Measurements from ENCODE around the gene COL23A1.

Gene COL23A1

DNA sequence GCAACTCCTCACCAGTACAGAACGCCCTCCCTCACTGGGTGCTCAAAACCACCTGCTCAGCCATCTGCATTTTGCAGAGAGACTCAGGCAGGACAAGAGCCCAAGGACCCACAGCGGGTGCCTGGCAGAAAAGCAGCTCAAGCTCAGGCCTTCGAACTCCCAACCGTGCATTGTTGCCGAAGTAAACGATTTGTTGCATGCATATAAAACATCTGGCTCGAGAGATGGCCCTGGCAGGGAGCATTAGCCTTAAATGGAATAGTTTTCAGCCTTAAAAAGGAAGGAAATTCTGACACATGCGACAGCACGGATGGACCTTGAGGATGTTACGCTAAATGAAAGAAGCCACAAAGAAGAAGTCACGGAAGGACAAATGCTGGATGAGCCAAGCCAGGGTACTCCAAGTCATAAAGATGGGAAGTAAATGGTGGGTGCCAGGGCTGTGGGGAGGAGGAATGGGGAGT is 197.2 kb downstream of the COL23A1 start:
- DNase-seq (ENCODE audit: low spot score): no peak

DNA sequence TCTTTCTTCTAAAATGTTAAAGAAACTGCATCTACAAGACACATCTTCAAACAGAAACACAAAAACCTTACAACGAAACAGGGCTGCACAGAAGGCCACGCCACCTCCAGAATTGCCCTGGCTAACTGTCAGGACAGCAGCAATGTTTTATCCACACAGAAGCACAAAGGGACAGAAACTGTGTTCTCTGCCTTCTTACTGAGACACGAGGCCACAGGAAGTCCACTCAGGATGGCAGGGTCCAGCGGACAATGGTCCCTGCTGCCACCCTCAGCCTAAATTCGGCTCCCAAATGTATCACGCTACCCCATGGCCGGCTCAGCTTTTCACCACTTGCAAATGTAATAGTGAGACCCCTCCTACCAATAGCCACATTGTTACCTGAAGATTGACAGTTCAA is 197.8 kb downstream of the COL23A1 start:
- no peak for DNase-seq (ENCODE audit: low spot score)

DNA sequence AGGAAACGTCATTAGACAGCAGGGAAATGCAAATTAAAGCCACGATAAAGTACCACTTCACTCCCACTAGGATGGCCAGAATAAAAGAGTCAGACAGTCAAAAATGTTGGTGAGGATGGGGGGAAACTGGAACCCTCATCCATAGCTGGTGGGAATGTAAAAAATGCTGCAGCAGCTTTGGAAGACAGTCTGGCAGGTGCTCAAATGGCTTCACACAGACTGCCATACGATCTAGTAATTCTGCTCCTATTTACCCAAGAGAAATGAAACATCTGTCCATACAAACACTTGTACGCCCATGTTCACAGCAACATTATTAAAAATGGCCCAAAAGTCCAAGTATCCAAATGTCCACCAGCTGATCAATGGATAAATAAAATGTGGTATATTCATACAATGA is 198.7 kb downstream of the COL23A1 start:
- DNase-seq (ENCODE audit: low spot score): no peak

DNA sequence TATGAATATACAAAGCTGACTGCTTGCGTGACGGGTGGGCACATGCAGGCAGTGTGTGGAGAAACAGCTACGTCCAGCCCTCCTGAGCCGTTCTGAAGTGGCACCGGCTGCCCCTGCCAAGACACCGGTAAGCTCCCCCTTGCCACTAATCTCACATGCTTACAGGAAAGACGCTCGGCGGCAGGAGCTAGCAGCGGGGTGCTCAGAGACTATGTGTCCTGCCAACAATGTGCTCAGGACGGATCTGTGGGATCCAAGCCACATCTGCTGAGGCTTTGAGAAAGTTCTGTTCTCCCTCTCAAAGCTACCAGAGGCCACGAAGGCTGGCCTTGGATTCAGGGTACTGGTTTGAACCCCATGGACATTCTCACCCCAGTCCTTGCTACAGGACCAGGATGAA is 200.4 kb downstream of the COL23A1 start:
- DNase-seq (ENCODE audit: low spot score): no peak

DNA sequence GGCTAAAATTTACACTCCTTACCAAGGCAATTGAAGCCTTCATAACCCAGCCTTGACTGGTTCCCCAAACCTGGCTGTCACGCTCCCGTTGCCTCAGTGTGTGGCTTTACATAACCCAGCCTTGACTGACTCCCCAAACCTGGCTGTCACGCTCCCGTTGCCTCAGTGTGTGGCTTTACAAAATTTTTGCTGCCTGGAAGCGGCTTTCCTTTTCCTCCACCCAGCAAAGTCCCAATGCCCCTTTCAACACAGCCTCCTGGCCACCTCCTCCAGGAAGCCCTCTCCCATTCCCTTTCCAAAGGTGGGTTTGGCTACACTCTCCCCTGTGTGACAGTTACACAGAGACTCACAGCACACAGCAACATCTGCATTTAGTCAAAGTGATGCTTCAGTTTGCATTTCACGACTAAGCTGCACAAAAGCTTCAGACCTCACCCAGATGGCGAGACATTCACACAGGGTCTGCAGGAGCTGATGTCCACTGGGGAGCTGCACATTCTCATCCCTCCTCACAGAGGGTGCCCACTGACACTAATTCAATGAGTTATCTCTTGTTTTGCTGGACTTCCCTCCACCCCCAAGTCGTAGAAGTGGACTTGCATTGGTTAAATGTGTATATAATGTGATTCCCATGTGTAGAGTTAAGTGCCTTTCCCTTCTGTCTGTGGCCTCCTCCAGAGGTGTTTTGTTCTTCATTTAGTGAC is 201.0 kb downstream of the COL23A1 start:
- no peak for DNase-seq (ENCODE audit: low spot score)

DNA sequence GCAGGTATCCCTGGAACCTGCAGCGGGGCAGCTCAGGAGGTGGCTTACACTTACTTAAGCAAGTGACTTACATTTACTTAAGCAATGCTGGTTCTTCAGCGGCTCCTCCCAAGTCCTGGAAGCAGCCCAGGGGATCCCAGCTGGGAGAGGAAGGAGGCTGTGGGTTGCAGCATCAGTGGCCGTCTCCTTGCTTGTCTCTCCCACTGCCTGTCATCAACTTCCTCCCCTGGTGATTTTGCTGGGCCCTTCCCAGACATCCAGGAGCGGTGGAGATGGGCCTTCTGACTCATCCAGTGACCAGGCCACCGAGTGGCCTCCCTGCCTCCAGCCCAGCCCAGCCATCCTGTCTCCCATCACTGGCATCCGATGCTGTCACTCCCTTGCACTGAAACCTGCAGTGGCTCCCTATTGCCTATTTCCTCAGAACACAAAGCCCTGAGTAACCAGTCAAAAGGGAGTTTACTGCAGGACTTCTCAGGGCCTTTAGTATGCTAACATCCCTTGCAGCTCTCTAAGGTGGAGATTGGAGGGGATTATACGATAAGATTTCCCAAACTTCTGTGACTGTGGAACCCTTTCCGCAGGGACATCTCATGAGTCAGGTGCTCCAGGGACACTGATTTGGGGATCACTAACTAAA is 201.7 kb downstream of the COL23A1 start:
- DNase-seq (ENCODE audit: low spot score): peak; percentile 94

DNA sequence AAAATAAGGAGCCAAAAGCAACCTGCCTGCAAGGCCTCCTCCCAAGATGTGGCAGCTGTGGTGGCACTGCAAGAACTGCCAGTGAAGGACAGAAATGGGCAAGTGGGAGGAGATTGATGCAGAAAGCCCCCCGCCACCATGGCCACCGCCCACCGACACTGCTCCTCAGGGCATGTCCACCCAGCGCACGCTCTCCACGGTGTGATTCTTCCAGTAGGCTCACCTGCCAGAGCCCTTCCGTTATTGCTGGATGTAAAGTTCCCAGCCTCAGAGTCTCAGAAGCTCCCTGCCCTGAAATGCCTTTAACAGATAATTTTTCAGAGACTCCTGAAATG is 202.4 kb downstream of the COL23A1 start:
- DNase-seq (ENCODE audit: low spot score): no peak

DNA sequence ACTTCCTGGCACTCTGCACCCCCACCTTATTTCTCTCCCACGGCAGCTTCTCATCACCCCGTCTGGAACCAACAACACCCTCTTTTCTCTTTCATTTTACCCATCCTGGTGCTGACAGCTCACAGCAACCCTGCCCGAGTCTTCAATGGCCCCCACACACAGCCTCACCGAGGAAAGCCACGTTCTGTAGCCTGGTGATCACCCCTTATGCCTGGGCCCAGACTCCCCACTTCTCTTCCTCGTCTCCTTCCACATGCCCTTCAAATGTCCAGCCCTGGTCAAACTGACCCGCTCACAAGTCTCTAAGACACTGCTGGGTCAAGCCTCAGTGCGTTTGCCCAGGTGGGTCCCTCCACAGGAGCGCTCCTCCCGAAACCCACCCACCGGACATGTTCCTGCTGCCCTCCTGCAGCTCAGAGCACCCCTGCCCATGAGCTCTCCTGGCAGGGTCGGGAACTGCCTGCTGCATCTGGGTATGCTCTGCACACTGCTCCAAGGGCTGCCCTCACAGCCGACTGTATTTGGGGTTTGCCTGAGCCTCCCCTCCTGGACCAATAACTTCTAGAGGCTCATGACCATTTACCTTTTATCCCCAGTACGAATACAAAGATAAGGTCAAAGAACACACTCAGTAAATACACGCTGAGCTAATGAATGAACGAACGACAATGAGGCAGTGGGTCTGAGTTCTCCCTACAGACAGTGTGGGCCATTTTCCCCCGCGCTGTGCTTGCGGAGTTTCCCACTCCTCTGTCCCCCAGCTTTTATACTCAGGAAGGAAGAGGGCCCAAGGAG is 202.9 kb downstream of the COL23A1 start:
- DNase-seq (ENCODE audit: low spot score): no peak

DNA sequence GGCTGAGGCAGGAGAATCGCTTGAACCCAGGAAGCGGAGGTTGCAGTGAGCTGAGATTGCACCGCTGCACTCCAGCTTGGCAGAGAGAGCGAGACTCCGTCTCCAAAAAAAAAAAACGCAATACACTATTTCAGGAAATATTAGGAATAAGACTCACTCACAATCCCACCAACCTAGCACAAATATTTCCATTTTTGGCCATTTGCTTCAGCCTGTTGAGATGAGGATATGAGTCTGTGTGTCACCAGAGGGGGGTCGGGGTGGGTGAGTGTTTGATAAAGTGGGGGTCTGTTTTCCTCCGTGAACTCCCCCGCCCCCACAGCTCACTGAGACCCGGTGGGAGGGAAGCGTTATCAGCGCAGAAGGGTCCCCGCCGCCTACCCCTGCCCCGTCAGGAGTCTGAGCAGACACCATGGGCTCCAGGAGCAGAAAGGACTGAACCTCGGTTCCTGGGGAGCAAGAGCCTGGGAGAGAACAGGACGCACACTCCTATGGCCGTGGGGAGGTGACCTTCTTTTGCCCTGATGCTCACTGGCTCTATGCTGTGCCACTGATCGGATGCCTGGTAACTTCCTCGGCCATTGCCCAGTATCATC is 203.8 kb downstream of the COL23A1 start:
- no peak for DNase-seq (ENCODE audit: low spot score)

DNA sequence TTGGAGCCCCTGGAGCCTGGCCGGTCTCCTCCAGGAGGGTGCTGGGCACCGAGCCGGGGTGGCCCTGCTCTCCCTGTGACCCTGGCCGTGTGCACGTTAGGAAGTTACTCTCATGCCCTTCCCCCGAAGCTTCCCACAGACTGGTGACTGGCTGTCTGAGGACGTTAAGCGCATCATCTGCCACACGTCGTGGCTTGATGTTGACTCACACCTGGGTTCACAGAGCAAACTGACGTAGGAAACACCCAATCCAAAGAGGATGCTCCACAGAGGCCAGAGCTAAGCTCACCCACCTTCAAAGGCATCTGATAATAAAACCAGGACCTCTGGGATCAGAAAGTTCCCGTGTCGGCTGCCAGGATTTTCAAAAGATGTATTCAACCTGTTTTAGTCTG is 204.7 kb downstream of the COL23A1 start:
- peak; percentile 49 for DNase-seq (ENCODE audit: low spot score)

DNA sequence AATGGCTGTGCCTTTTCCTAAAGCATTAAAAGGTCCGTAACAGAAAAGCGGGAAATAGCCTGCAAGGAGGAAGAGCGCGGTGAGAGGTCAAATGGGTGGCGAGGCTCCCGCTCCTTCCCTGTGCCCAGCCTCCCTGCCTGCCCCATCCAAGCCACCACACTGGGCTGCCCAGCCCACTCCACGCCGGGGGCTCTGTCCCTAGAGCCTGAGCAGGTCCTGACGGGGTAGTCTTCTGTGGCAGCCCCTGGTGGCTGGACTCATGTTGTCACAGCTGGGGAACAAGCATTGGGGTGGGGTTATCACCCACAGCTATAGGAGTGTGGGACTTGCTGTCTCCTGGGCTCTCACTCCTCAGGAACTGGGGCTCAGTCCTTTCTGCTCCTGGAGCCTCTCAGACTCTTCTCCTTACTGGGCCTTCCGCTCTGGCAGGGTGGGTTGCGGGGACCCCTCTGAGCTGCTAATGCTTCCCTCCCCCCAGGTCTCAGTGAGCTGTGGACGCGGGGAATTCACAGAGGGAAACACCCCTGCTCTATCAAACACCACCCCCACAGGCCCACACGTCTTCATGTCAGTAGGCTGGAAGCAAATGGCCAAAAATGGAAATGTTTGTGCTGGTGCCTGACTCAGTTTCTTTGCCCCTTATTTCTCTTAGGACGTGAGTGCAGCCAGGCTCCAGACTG is 205.2 kb downstream of the COL23A1 start:
- no peak for DNase-seq (ENCODE audit: low spot score)

DNA sequence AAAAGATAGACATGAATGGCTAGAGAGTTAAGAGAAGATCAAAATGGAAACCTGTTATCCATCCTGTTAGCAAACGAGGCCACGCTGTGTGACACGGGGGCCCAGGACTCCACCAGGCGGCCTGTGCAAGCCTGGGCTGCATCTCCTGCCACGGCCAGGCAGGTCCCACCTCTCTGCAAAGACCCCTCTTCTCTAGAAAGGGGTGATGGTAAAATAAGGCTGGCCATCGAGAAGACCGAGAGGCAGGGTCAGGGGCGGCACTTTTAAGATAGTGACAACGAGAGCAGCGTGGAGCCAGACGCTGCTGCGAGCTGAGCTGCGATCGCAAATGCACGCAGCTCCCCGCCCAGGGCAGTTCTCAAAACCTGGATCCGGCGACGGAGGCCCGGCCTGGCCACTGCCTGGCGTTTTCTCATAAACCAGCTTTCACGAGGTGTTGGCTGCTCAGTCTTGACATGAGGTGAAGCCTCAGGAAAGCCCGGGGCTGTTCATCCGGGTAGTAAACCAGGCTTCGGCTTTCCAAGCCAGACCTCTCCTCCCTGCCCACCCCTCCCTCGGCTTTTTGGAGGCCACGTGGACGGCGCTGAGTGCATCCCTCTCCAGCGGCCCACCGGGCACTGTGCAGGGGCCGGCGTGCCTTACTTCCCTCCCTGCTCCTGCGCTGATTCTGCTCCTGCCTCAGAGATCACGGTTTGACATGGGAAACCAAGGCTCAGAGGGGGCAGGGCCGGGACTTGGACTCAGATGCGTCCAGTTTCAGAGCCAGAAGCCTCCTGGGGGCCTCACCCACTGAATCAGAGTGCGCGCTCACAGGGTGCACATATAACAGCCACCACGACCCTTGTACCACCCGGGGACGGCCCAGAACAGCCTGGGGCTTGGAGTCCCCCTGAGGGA is 206.0 kb downstream of the COL23A1 start:
- no peak for DNase-seq (ENCODE audit: low spot score)

DNA sequence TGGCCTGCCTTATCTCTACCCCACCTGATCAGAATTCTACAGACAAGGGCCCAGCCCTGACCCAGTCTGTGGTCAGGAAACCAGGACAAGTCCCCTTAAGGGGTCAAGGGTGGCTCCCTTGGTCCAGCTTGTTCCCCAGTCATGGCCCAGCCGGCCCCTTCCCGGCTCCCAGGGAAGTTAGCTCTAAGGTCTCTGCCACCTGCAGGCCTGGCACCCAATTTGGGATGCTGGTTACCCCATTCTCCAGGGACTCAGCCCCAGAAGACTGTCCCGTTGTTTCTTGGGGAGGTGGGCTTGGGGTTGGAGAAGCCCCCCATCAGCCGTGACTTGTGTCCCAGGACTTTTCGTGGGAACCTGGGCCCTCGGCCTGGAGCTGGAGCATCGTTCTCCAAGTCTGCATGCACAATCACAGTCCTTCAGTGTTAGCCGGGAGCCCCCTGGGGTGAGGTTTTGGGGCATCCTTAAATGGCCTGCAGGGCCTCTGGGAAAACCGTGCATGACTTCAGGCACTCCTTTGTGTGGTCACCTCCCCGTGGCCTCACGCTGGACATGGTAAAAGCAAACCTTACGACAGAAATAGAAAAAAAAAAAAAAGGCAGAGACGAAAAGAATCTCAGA is 206.8 kb downstream of the COL23A1 start:
- no peak for DNase-seq (ENCODE audit: low spot score)

DNA sequence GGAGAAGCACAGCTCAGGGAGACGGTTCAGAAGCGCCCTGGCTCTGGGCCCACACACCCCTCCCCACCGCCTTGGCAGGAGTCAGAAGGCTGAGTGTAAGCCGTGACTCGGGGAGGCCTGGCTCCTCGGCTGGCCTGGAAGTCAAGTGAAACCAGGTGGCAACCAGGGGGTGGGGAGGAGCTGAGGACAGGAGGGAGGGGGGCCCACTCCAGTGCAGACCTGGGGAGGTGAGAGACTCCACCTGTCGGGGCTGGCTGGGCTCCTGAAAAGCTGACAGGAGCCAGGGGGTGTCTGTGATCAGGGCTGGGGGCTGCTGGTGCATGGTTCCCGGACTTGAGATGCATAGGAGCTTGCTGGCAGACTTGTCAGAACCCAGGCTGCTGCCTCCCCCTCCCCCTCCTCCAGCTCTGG is 207.4 kb downstream of the COL23A1 start:
- DNase-seq (ENCODE audit: low spot score): no peak

DNA sequence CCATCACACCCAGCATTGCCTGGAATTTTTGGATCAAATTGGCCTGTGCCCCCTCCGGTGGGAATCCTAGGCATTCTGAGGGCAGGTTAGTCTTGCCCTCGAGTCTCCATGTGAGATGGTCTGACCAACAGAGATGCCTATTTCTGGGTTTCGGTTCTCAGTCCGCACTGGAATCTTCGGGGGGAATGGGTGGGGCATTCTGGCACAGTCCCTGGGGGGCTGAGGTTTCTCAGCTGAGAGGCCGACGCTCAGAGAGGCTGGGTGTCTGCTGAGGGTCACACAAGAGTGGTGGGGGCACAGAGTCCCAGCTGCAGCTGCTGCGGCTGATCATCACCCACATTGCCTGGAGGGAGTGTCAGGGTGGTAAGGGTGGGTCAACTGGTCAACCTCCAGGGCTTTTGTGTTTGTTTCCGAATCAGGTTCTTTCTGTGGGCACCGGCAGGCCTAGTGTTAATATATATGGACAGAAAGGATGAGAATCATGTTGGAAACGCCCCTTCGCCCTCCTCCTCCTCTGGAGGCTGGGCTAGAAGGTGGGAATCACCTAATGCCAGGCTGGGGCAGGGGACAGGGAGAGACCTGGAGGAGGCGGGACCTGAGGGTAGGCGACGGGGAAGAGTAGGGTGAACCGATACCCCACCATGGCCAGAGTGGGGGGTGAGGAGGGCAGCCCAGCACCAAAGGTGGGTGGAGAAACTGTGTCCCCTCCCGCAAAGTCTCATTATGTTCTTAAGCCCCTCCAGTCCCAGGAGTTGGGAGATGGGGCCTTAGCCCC is 208.1 kb downstream of the COL23A1 start:
- DNase-seq (ENCODE audit: low spot score): no peak

DNA sequence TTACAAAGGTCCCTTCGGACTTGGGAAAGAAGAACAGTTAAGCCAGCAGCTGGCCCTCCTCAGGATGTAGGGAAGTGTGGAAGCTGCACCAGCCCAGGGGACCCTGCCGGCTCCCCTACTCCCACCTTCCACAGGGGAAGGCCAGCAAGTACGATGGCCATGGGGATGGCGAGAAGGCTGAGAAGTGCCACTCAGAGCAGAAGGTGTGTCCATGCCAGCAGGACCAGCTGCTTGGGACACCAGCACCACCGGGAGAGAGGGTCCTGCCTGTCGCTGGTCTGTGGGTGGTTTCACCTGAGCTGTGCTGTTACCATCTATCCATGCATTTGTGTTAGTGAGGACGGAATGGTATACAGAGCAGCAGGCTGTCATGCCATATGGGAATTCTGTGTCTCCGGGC is 209.0 kb downstream of the COL23A1 start:
- DNase-seq (ENCODE audit: low spot score): no peak

DNA sequence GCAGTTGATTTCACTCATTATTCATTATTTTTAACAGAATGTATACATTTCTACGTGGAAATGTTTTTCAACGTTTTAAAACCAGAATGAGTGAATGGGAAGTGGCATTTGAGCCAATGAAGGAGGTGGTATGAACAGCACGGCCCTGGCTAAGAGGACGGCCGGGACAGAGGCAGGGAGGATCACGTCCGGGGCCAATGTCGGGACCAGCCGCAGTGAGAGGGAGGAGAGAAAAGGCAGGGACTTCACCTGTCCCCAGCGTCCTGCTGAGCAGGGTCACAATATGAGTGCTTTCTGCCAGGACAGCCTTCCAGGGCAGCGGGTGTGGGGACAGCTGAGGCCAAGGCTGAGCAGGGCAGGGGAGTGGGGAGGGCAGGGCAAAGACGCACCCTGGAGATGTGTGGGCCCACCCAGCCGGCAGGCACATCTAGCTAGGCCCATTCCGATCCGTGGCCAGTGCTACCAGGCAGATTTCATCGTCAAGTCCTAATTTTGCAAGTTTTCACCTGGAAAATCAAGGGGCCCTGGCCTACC is 209.6 kb downstream of the COL23A1 start:
- DNase-seq (ENCODE audit: low spot score): no peak

DNA sequence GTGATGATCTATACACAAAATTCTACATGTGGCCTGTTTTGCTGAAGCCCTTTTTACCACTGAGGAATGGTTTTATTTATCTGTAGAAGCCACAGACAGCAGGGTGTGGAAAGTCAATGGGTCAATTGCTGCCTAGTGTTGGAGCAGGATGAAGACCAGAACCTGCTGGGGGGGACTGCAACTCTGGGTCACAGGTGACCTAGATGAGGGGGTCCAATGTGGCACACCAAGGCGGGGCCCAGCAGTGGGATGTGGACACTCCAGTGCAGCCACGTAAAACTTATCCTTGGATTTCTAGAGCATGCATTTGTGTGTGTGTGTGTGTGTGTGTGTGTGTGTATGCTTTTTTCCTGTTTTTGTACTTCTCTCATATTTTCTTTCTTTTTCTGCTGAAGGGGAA is 210.1 kb downstream of the COL23A1 start:
- DNase-seq (ENCODE audit: low spot score): no peak
